Measurements from ENCODE around the gene SLC9A4.
A peak's percentile ranks its signal among the peaks of the same experiment; 100 is the strongest.

SLC9A4 gene

DNA sequence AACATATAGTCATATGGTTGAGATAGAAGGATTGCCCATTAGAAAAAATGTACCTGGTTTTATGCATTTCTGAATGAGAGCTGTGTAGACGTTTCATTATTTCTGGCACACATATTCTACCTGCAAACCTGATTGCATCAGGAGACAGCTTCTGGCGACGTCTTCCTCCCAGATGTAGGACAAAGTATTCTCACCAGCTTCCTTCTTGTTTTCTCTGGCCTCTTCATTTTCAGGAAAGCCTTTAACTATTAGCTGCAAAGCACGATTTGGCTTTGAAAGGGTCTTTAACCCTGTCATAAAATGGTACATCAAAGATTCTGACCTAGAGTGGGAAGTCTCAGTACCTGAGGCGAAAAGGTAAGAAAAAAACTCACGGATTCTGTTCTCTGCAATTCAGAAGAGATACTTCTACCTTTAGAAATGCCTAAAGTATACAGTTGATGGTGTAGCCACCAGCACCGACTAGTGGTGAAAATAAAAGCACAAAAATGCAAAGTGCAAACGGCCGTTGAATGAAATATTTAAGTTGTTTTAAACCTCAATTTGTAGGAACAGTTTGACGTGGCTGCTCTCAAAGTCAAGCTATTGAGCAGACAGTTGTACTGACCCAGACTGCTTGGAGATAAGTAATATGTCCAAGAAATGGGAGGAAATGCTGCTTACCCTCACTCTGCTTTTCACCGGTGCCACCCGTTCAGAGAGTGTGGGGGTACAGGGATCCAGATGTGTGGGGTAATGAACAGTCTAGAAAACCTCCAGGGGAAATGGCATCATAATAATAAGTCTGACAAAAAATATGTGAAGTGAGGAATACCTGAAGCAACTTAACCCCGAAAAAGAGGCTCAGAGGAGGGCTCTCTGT lies 29.8 kb upstream of the SLC9A4 start:
- TF ChIP-seq, protein P1, sequence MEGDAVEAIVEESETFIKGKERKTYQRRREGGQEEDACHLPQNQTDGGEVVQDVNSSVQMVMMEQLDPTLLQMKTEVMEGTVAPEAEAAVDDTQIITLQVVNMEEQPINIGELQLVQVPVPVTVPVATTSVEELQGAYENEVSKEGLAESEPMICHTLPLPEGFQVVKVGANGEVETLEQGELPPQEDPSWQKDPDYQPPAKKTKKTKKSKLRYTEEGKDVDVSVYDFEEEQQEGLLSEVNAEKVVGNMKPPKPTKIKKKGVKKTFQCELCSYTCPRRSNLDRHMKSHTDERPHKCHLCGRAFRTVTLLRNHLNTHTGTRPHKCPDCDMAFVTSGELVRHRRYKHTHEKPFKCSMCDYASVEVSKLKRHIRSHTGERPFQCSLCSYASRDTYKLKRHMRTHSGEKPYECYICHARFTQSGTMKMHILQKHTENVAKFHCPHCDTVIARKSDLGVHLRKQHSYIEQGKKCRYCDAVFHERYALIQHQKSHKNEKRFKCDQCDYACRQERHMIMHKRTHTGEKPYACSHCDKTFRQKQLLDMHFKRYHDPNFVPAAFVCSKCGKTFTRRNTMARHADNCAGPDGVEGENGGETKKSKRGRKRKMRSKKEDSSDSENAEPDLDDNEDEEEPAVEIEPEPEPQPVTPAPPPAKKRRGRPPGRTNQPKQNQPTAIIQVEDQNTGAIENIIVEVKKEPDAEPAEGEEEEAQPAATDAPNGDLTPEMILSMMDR (IDR thresholded peaks at IDR 0.05; ENCODE audit: insufficient read depth, low read length, poor library complexity, severe bottlenecking): peak; percentile 68
- H3K36me3 ChIP-seq (ENCODE audit: control insufficient read depth, insufficient read depth, low read length): no peaks in the 10 kb centered on the region
- no peak overlapping the region for H3K4me3 ChIP-seq (replicated peaks; ENCODE audit: low read depth, low read length)
- DNase-seq (ENCODE audit: extremely low read depth, insufficient read length): no peak
- no peaks in the 10 kb centered on the region for H3K27me3 ChIP-seq (replicated peaks; ENCODE audit: control insufficient read depth, insufficient read depth, low read length)

DNA sequence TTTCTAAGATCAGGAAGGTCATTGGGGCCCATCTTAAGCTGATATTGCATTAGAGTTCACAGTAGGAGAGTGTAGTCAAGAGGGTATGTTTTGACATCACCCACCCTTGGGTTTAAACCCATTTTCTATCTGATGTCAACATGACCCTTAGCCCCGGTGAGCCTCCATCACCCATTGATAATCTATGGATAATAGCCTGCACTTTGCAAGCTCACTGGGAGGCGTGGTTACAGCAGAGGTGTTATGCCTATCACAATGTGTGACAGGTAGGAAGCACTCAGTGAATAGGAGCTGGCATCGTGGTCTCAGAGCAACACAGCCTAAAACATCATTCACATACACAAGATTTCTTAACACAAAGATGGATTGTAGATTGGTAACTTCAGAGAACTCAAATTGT lies 28.8 kb upstream of the SLC9A4 start:
- TF ChIP-seq, protein P1 (IDR thresholded peaks at IDR 0.05; ENCODE audit: insufficient read depth, low read length, poor library complexity, severe bottlenecking): no peak
- no peak for DNase-seq (ENCODE audit: extremely low read depth, insufficient read length)
- H3K27me3 ChIP-seq (replicated peaks; ENCODE audit: control insufficient read depth, insufficient read depth, low read length): no peaks in the 10 kb centered on the region
- no peak overlapping the region for H3K4me3 ChIP-seq (replicated peaks; ENCODE audit: low read depth, low read length)
- H3K36me3 ChIP-seq (ENCODE audit: control insufficient read depth, insufficient read depth, low read length): no peaks in the 10 kb centered on the region

DNA sequence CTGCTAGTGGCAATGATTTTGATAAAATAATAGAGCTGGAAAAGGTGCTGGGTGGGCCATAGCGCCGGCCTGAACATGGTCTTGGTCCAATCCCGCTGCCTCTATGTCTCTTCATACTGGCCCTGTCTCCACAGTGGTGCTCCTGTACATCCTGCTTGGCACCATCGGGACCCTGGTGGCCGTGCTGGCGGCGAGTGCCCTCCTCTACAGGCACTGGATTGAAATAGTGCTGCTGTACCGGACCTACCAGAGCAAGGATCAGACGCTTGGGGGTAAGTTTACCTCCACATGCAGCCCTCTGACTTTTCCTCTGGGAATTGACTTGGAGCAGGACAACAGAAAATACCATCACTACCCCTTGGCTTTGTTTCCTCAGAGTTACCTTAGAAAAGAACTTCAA lies 26.1 kb upstream of the SLC9A4 start:
- Histone ChIP-seq H3K27me3 (replicated peaks; ENCODE audit: control insufficient read depth, insufficient read depth, low read length) (no peaks in the 10 kb centered on the region), H3K4me3 (replicated peaks; ENCODE audit: low read depth, low read length) (no peak overlapping the region), H3K36me3 (ENCODE audit: control insufficient read depth, insufficient read depth, low read length) (no peaks in the 10 kb centered on the region)
- TF ChIP-seq, protein P1 (IDR thresholded peaks at IDR 0.05; ENCODE audit: insufficient read depth, low read length, poor library complexity, severe bottlenecking): no peak
- DNase-seq (ENCODE audit: extremely low read depth, insufficient read length): no peak

DNA sequence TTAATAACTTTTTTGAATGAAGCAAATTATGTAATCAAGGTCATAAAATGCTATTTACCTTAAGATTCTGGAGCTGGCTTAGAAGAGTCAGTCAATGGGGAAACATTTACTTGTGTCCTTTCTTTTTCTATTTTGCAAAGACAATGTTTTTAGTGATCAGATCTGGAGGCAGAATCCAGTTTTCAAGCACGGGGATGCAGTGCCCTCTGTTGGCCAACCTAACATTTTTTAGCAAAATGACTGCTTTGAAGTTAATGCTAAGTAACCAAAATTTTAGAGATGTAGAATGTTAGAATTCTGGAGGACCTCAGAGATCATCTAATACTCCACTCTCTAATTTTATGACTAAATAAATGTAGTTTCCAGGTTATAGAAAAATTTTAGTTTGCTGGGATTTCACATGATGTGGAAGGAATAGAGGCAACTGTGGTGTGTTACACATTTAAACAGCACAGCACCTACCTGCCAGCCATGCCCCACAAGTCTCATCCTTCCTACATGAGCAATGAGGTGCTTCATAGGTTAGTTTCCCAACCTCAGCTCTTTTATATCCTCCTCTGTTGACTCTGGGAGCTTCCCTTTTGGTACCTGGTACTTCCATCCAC lies 23.6 kb upstream of the SLC9A4 start:
- H3K27me3 ChIP-seq (replicated peaks; ENCODE audit: control insufficient read depth, insufficient read depth, low read length): no peaks in the 10 kb centered on the region
- H3K4me3 ChIP-seq (replicated peaks; ENCODE audit: low read depth, low read length): no peak overlapping the region
- TF ChIP-seq, protein P1 (IDR thresholded peaks at IDR 0.05; ENCODE audit: insufficient read depth, low read length, poor library complexity, severe bottlenecking): peak; percentile 67
- no peak for DNase-seq (ENCODE audit: extremely low read depth, insufficient read length)
- no peaks in the 10 kb centered on the region for H3K36me3 ChIP-seq (ENCODE audit: control insufficient read depth, insufficient read depth, low read length)

DNA sequence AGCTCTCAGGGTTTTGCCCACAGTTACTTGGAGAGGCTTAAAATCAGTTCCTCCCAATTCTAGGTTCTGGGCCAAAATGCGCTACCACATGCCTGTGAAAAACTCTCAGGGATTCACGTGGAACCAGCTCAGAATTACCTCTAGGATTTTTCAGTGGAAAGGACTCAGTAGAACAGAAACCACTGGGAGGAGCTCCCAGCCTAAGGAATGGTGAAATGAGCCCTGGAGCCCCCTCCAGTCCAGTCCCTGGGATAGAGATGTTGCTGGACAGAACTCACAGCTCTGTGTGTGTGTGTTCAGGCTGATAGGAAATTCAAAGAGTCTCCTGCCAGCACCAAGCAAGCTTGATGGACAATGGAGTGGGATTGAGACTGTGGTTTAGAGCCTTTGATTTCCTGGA lies 21.1 kb upstream of the SLC9A4 start:
- Histone ChIP-seq H3K27me3 (replicated peaks; ENCODE audit: control insufficient read depth, insufficient read depth, low read length) (no peaks in the 10 kb centered on the region), H3K36me3 (ENCODE audit: control insufficient read depth, insufficient read depth, low read length) (no peaks in the 10 kb centered on the region), H3K4me3 (replicated peaks; ENCODE audit: low read depth, low read length) (no peak overlapping the region)
- no peak for DNase-seq (ENCODE audit: extremely low read depth, insufficient read length)
- TF ChIP-seq, protein P1 (IDR thresholded peaks at IDR 0.05; ENCODE audit: insufficient read depth, low read length, poor library complexity, severe bottlenecking): no peak

All from GM06990 (cell line).